Myocyte (in vitro differentiated cells): ENCODE results near the gene TP53TG3D. TPM values are rescaled to one million over a fixed set of nuclear protein-coding genes. Genes with fewer than 3 reads are reported as not detected.
A peak's percentile ranks its signal among the peaks of the same experiment; 100 is the strongest.
"Not testable (repeated sequence)": the region's sequence is repeated elsewhere in the genome, so short reads cannot be mapped to it uniquely, and the experiment has no call there.

Source experiments
- DNase-seq: peaks from one replicate; pipeline ENCODE4 v3.0.0-alpha.2; 2012; ENCODE audit warnings: low read depth
- polyA plus RNA-seq: library from polyadenylated mRNA; unstranded; fragments of >200 nt; gene quantifications from one replicate; pipeline ENCODE4 v1.2.1, GENCODE V29; 2012; ENCODE audit warnings: missing spikeins
- total RNA-seq: library from RNA; depleted of rRNA; stranded (reverse); fragments of >200 nt; gene quantifications from 2 replicates; pipeline ENCODE4 v1.2.3, GENCODE V29; 2014

The TP53TG3D gene
- 2.1 and 6.3 TPM in 2 replicates for total RNA-seq
- 2.4 TPM for polyA plus RNA-seq

- not testable (repeated sequence) for DNase-seq
Measured at GRCh38 chr16:32252986-32253385, at the start of gene TP53TG3D. Gene TP53TG3D (plus strand): TSS chr16:32253286. CDS start chr16:32253354, 68 bp downstream.

DNA sequence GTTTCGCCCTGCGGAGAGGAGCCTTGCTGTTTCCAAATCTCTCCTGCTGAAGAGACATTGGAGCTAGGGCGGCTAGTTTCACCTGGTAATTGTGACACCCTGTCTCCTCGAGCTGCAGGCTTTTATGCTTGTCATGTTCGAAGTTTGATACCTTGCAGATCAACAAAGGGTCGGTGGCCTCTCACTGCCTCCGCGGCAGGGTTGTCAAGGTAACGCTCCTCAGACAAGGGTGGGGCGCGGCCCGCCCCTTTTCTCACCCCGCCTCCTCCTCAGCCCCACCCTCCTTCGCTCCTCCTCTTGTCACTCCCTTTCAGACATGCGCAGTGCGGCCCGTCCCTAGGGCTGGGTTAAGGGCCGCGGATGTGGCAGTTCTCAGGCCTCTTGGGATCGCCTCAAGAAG, 421 bp downstream of the TP53TG3D start:
- not testable (repeated sequence) for DNase-seq

DNA sequence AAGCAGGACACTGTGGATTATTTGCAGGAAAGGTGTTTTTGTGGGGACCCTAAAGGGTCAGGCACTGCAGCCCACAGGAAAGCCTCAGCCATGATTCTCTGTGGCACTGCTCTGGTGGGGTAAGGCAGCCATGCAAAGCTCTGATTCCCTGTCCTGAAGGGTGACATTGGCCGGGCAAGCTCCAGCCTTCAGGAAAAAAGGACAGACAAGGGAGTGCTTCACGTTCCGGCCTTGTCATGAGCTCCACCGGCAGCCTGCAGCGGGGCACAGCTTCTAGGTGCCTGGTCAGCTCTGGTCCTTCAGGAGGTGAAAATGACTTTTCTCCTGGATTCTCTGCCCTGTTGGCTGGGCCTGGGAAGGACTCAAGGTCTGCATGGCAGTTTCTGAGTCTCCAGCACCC, 8.4 kb downstream of the TP53TG3D start:
- not testable (repeated sequence) for DNase-seq

DNA sequence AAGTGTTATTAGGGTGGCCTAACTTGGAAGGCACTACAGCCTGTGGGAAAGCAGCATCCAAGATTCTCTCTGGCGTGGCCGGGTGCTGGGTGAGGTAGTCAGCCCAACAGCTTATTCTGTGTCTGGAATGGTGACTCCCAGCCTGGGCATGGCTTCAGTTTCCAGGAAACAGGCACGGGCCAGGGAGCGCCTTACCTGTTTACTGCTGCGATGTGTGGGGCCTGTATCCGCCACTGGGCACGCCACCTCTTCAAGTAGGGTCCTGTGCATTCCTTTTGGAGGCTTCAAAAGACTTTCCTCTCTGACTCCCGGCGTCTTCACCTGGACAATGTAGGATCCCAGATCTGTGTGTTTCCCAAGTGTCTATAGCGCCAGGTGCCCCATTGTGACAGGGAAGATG, 10.5 kb downstream of the TP53TG3D start:
- not testable (repeated sequence) for DNase-seq

DNA sequence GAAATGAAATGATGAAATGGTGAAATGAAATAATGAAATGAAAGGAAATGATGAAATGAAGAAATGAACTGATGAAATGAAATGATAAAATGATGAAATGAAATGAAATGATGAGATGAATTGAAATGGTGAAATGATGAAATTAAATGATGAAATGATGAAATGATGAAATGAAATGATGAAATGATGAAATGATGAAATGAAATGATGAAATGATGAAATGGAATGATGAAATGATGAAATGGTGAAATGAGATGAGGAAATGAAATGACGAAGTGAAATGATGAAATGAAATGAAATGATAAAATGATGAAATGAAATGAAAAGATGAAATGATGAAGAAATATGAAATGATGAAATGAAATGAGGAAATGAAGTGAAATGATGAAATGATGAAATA, 28.8 kb downstream of the TP53TG3D start:
- not testable (repeated sequence) for DNase-seq

DNA sequence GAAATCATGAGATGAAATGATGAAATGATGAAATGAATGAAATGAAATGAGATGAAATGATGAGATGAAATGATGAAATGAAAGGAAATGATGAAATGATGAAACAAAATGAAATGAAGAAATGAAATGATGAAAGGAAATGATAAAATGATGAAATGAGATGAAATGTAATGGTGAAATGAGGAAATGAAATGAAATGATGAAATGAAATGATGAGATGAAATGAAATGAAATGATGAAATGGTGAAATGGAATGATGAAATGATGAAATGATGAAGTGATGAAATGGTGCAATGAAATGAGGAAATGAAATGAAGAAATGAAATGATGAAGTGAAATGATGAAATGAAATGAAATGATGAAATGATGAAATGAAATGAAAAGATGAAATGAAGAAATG, 29.9 kb downstream of the TP53TG3D start:
- not testable (repeated sequence) for DNase-seq

DNA sequence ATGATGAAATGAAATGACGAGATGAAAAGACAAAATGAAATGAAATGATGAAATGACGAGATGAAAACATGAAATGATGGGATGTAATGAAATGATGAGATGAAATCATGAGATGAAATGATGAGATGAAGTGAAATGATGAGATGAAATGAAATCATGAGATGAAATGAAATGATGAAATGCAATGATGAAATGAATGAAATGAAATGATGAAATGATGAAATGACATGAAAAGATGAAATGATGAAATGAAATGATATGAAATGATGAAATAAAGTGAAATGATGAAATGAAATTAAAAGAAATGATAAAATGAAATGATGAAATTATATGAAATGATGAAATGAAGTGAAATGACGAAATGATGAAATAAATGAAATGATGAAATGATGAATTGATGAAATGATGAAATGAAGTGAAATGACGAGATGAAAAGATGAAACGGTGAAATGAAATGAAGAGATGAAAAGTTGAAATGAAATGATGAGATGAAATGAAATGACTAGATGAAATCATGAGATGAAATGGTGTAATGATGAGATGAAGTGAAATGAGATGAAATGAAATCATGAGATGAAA, 30.9 kb downstream of the TP53TG3D start:
- DNase-seq: peak; percentile 0

DNA sequence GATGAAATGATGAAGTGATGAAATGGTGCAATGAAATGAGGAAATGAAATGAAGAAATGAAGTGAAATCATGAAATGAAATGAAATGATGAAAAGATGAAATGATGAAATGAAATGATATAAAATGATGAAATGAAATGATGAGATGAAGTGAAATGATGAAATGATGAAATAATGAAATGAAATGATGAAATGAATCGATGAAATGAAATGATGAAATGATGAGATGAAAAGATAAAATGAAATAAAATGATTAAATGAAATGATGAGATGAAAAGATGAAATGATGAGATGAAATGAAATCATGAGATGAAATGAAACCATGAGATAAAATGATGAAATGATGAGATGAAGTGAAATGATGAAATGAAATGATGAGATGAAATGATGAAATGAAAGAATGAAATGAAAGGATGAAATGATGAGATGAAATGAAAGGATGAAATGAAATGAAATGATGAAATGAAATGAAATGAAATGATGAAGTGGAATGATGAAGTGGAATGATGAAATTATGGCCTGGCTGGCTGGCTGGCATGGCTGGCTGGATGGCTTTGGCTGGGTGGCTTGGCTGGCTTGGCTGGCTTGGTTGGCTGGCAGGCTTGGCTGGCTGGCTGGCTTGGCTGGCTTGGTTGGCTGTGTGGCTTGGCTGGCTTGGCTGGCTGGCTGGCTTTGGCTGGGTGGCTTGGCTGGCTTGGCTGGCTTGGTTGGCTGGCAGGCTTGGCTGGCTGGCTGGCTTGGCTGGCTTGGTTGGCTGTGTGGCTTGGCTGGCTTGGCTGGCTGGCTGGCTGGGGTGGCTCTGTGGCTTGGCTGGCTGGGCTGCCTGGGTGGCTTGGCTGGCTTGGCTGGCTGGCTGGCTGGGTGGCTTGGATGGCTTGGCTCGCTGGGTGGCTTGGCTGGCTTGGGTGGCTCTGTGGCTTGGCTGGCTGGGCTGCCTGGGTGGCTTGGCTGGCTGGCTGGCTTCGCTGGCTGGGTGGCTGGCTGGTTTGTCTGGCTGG, 32.0 kb downstream of the TP53TG3D start:
- DNase-seq: not testable (repeated sequence)

GRCh38 chr16:32286193-32286592, 33.1 kb downstream of the TP53TG3D start:
- not testable (repeated sequence) for DNase-seq

DNA sequence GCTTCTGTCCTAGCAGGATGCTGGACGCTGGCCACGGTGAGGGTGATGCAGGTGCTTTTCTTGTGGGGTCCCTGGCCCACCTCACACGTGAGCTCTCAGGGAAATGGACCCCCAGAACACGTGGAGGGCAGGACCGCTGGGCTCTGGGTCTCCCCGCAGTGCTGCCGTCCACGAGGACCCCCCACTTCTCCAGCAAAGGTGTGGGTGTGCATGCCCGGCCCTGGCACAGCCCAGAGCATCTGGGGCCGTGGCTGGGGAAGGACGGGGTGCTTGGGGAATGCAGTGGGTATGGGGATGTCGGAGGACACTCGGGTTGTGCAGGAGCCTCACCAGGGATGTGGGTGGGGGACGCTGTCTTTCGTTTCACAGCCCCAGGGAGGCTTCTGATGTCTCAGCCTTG, 34.7 kb downstream of the TP53TG3D start:
- not testable (repeated sequence) for DNase-seq

DNA sequence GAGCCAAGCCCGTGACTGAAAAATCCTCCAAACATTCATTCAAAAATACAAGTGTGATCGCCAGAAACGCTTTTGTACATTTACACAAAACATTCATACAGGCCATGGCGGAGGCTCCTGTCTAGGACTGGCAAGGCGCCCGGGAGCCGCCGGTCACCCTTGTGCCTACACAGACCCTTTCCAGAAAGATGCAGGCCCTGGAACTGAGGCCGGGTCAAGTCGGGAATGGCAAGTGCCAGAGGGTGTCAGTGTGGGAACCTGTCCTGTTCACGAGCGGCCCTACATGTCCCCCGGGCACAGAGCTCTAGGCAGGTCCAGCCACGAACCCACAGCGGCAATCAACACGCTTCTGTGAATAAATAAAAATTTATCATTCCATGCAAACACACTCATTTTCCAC, 36.1 kb downstream of the TP53TG3D start:
- not testable (repeated sequence) for DNase-seq

DNA sequence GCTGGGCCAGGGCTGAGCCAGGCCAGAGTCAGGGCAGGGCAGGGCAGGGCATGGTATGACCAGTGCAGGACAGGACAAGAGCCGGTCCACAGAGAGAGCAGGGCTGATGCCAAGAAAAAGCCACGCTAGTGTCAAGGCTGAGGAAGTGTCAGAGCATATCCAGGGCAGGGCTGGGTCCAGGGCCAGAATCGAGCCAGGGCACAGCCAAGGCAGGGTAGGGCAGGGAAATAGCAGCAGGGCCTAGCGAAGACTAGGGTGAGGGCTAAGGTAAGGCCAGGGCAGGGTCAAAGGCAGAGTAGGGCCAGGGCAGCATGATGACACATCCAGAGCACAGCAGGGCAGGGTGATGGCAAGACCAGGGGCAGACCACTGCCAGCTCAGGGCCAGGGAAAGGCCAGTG, 49.7 kb downstream of the TP53TG3D start:
- not testable (repeated sequence) for DNase-seq
